Stomach (tissue), 4 donors: ENCODE measurements around the gene EXOC3L2.

Experiments
- CTCF ChIP-seq, 7 experiments: fragments of 450-650 bp in 4 of 7; fragments of 200-600 bp in 3 of 7; sonication (generic) in 3 of 7; IDR thresholded peaks; one replicate each; pipeline ENCODE4 v1.5.1; 2016 to 2019; ENCODE audit warnings: antibody characterized with exemption in 7 of 7, control low read depth in 2 of 7, mild to moderate bottlenecking in 1 of 7
- POLR2A ChIP-seq, 4 donors: fragments of 450-650 bp; IDR thresholded peaks; one replicate each; pipeline ENCODE4 v1.6.1; 2016; ENCODE audit warnings: antibody characterized with exemption in 4 of 4, control low read depth in 2 of 4, mild to moderate bottlenecking in 1 of 4, moderate library complexity in 1 of 4

- TF ChIP-seq POLR2A (IDR thresholded peaks at IDR 0.05) (no peak), CTCF (IDR thresholded peaks at IDR 0.05) (no peak)
Measured at GRCh38 chr19:45267296-45267695, 22.1 kb upstream of the EXOC3L2 start.
